HG03378 (cell line): ENCODE measurements around the gene IQSEC3.
"Not testable (repeated sequence)": the region's sequence is repeated elsewhere in the genome, so short reads cannot be mapped to it uniquely, and the experiment has no call there.

Experiments used
- ATAC-seq: cut with Tn5 transposase; IDR thresholded peaks from one replicate; pipeline ENCODE4 v1.9.1; 2021; ENCODE audit warnings: mild to moderate bottlenecking, moderate library complexity; ENCODE audit not compliant: unreplicated experiment

IQSEC3 gene

DNA sequence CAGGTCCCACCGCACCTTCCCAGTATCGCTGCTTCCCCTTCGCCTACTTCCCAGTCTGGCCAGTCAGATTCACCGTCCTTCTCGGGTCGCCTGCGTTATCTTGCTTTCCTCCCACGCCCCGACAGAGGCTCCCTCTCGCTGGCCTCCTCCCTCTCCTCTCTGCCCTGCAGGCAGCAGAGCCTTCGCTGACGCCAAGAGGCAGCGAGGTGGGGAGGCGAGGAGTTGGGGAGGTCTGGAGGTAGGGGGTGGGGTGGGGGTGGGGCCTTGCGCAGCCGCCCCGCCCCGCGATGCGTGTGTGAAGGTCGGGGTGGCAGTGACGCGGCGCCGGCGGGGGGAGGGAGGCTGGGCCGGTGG is at the start of gene IQSEC3:
IQSEC3 (plus strand) TSS at position 340 of the 354 bp plus-strand sequence. CDS start 116 bp downstream, outside the sequence.
- ATAC-seq = not testable (repeated sequence)

DNA sequence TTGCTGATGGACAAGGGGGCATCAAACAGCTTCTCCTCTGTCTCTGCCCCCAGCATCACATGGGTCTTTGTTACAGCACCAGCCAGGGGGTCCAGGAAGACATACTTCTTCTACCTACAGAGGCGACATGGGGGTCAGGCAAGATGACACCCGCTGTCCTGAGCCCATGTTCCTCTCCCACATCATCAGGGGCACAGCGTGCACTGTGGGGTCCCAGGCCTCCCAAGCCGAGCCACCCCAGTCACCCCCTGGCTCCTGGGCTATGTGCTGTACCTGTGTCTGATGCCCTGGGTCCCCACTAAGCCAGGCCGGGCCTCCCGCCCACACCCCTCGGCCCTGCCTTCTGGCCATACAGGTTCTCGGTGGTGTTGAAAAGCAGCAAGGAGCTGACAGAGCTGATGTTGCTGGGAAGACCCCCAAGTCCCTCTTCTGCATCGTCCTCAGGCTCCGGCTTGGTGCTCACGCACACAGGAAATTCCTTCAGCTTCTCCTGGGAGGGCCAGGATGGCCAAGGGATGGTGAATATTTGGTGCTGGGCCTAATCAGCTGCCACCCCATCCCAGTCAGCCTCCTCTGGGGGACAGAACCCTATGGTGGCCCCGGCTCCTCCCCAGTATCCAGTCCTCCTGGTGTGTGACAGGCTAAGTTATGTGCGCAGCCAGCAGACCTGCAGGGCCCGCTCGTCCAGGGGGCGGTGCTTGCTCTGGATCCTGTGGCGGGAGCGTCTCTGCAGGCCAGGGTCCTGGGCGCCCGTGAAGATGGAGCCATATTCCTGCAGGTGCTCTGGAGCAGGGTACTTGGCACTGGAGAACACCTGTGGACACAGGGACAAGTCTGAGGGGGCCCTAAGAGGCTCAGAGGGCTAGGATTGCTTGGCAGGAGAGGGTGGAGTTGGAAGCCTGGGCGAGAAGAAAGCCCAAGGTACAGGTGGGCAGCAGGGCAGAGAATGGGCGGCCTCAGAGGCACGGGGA is 48.9 kb upstream of the IQSEC3 start:
- ATAC-seq = not testable (repeated sequence)

DNA sequence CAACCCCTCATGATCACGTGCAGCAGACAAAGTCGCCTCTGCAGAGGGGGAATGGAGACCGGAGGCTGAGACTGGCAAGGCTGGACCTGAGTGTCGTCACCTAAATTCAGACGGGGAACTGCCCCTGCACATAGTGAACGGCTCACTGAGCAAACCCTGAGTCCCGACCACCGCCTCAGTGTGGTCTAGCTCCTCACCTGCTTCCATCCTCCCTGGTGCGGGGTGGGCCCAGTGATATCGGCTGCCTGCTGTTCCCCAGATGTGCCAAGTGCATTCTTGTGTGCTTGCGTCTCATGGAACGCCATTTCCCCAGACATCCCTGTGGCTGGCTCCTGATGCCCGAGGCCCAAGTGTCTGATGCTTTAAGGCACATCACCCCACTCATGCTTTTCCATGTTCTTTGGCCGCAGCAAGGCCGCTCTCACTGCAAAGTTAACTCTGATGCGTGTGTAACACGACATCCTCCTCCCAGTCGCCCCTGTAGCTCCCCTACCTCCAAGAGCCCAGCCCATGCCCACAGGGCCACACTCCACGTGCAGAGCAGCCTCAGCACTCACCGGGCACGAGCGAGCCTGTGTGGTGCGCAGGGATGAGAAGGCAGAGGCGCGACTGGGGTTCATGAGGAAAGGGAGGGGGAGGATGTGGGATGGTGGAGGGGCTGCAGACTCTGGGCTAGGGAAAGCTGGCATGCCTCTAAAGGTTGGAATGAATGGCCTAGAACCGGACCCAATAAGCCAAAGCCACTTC is 47.6 kb upstream of the IQSEC3 start:
- not testable (repeated sequence) for ATAC-seq

GRCh38 chr12:19906-20305 is 46.7 kb upstream of the IQSEC3 start:
- ATAC-seq = not testable (repeated sequence)

- ATAC-seq = no peak
These were observed 45.8 kb upstream of the IQSEC3 start for GRCh38 chr12:20757-21156.

DNA sequence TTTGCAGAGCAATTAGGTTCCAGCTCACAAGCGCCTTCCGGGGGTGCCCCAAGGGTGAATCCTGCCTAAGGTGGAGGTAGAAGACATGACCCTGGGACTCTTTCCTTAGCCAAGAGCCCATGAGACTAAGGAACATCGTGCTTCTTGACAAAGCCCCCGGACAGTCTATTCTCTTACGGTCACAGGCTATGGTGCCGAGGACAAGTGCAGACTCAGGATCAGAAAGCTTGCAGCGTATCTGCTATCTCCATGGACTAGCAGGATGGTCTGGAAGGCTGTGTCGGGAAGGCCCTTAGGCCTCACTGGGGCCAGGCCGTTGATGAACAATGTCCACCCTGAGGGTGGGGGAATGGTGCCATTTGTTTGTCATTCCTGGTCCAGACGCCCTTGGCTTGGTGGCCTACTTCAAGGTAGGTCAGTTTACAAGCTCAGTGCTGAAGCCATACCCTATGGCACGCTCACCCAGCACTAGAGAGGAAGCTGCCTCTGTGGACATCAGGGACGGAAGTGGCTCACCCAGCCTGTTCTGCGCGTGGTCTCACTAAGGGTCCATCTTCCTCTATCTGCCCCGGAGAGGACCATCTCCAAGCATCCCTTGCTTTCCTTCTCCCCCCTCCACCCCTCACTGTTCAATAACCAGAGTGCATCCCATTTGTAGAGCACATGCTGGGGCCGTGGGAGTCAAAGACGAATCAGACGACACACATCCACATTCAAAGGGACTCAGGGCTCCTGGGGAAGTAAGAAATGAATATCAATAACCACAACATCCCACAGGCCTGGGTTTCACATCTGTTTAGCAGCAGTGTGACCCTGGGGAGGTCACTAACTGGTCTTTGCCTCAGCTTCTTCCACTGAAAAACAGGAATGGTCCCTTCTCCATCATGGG is 45.0 kb upstream of the IQSEC3 start:
- peak; percentile 56 for ATAC-seq

- no peak for ATAC-seq
These were observed 44.4 kb upstream of the IQSEC3 start for GRCh38 chr12:22190-22529.

GRCh38 chr12:22530-23201 is 43.9 kb upstream of the IQSEC3 start:
- no peak for ATAC-seq

GRCh38 chr12:27904-28303 is 38.7 kb upstream of the IQSEC3 start:
- ATAC-seq = not testable (repeated sequence)

GRCh38 chr12:38775-39174 is 27.8 kb upstream of the IQSEC3 start:
- ATAC-seq = not testable (repeated sequence)

GRCh38 chr12:39555-40265 is 26.9 kb upstream of the IQSEC3 start:
- not testable (repeated sequence) for ATAC-seq

DNA sequence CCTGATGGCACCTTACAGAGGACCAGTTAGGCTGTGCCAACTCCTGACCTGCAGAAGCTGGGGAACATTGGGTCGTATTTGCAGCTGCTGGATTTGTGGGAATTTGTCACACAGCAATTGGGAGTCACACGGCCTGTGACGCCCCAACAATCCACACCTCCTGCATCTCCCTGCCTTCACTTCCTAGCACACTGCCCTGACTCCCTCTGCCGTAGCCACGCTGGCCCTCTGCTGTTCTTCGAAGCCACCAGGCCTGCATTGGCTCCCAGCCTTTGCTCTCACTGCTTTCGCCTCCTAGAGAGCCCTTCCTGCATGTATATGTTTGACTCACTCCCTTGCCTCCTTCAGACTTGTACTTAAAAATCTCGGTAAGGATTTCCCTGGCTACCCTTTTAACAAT is 22.2 kb upstream of the IQSEC3 start:
- ATAC-seq = not testable (repeated sequence)

DNA sequence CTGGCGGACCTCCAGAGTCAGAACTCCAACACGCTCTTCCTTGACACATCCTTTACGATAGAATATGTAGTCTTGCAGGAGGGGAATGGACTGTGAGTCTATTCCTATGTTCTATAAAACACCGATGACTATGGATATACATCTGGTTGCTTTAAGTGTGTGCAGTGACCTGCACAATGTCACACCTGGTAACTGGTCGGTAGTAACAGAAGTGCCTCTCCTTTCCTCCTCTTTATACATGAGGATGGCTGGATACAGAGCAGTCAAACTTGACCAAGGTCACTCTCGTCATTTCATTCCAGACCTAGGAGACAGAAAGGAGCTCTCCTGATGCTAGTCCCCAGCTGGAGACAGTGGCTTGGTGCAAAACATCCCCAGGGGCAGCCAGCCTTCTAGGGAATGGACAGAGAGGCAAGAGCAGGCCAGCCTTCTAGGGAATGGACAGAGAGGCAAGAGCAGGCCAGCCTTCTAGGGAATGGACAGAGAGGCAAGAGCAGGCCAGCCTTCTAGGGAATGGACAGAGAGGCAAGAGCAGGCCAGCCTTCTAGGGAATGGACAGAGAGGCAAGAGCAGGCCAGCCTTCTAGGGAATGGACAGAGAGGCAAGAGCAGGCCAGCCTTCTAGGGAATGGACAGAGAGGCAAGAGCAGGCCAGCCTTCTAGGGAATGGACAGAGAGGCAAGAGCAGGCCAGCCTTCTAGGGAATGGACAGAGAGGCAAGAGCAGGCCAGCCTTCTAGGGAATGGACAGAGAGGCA is 21.2 kb upstream of the IQSEC3 start:
- ATAC-seq = not testable (repeated sequence)

DNA sequence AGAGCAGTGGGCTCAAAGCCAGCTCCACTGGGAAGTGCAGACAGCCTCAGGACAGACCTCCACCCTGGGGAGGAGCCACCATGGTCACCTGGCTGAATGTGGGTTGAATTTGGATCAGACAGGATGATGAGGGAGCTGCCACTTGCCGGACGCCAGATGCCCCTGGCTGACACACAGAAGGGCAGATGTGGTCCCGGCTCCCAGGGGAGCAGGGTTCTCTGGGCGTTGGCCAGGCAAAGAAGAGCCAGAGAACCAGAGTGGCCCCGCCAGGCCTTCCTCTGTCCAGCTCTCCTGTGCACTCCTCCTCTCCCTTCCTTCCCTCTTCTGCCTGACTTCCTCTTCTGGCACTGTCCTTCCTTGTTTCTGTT is 20.6 kb upstream of the IQSEC3 start:
- ATAC-seq = not testable (repeated sequence)

- not testable (repeated sequence) for ATAC-seq
These were observed 20.0 kb upstream of the IQSEC3 start for GRCh38 chr12:46542-46941.

GRCh38 chr12:47699-48226 is 18.8 kb upstream of the IQSEC3 start:
- ATAC-seq = not testable (repeated sequence)

- ATAC-seq = not testable (repeated sequence)
These were observed 17.4 kb upstream of the IQSEC3 start for GRCh38 chr12:49149-49548.

DNA sequence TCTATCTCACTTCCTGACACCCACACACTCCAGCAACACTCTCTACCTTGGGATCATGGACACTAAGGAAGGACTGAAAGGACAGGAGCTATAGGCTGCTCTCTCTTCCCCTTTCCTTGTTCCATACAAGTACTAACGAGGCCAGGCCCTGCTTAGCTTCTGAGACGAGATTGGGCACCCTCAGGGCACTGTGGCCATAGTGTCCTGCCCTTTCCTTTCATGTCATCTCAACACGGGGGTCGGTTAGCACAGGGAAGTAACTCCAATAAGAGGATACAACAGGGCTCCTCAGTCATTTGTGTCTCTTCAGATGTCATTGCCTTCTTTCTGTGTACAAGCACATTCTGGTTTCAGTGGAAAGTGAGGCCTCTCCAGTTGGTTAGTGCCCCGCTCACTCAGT is 15.5 kb upstream of the IQSEC3 start:
- ATAC-seq = not testable (repeated sequence)

DNA sequence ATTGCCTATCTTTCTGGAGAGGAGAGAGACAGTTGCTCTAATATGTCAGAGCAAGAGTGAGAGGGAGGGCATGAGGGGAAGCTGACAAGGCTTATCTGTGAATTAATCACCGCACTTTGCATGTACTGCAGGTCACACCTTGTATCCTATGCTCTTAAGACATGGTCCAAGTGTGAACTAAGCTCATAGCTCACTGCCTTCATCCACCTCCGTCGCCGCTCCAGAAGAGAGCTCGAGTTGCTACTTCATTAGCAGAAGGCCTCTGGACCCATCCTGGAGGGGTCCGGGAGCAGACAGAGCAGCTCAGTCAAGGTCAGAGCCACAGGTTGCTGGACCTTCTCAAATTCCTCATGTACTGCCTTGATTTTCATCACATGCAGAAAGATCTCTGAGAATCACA is 14.6 kb upstream of the IQSEC3 start:
- ATAC-seq = not testable (repeated sequence)
